ENCODE data around the gene CCR6.

Gene CCR6

GRCh38 chr6:167100241-167100674 is 22.6 kb upstream of the CCR6 start:
- H3K9ac ChIP-seq (ENCODE audit: low read length) = no peak overlapping the region
- no peaks in the 10 kb centered on the region for H3K36me3 ChIP-seq (ENCODE audit: control insufficient read depth, low read depth, low read length)
- no peak overlapping the region for H3K27ac ChIP-seq (ENCODE audit: low read length)
- peaks cover 16% of the 10 kb centered on the region for H3K4me1 ChIP-seq (ENCODE audit: control insufficient read depth, low read depth, low read length)
- no peak overlapping the region for H3K4me3 ChIP-seq (ENCODE audit: low read length)
- no peaks in the 10 kb centered on the region for H3K9me3 ChIP-seq (ENCODE audit: control insufficient read depth, low read depth, low read length)
- H3K27me3 ChIP-seq (ENCODE audit: control insufficient read depth, insufficient read depth, low read length) = no peaks in the 10 kb centered on the region

- H3K27ac ChIP-seq (ENCODE audit: low read length) = no peak overlapping the region
- peaks cover 16% of the 10 kb centered on the region for H3K4me1 ChIP-seq (ENCODE audit: control insufficient read depth, low read depth, low read length)
- no peak overlapping the region for H3K9ac ChIP-seq (ENCODE audit: low read length)
- H3K27me3 ChIP-seq (ENCODE audit: control insufficient read depth, insufficient read depth, low read length) = no peaks in the 10 kb centered on the region
- no peaks in the 10 kb centered on the region for H3K36me3 ChIP-seq (ENCODE audit: control insufficient read depth, low read depth, low read length)
- no peaks in the 10 kb centered on the region for H3K9me3 ChIP-seq (ENCODE audit: control insufficient read depth, low read depth, low read length)
- no peak overlapping the region for H3K4me3 ChIP-seq (ENCODE audit: low read length)
Measured at GRCh38 chr6:167102318-167102717, 20.6 kb upstream of the CCR6 start.

GRCh38 chr6:167103041-167103891 is 19.6 kb upstream of the CCR6 start:
- Histone ChIP-seq H3K4me3 (ENCODE audit: low read length) (no peak overlapping the region), H3K27me3 (ENCODE audit: control insufficient read depth, insufficient read depth, low read length) (no peaks in the 10 kb centered on the region), H3K9me3 (ENCODE audit: control insufficient read depth, low read depth, low read length) (no peaks in the 10 kb centered on the region), H3K9ac (ENCODE audit: low read length) (no peak overlapping the region), H3K27ac (ENCODE audit: low read length) (no peak overlapping the region), H3K4me1 (ENCODE audit: control insufficient read depth, low read depth, low read length) (peaks cover 16% of the 10 kb centered on the region), H3K36me3 (ENCODE audit: control insufficient read depth, low read depth, low read length) (no peaks in the 10 kb centered on the region)

- H3K36me3 ChIP-seq (ENCODE audit: control insufficient read depth, low read depth, low read length) = no peaks in the 10 kb centered on the region
- no peak overlapping the region for H3K9ac ChIP-seq (ENCODE audit: low read length)
- no peaks in the 10 kb centered on the region for H3K27me3 ChIP-seq (ENCODE audit: control insufficient read depth, insufficient read depth, low read length)
- no peaks in the 10 kb centered on the region for H3K9me3 ChIP-seq (ENCODE audit: control insufficient read depth, low read depth, low read length)
- no peak overlapping the region for H3K4me3 ChIP-seq (ENCODE audit: low read length)
- no peak overlapping the region for H3K27ac ChIP-seq (ENCODE audit: low read length)
- H3K4me1 ChIP-seq (ENCODE audit: control insufficient read depth, low read depth, low read length) = peaks cover 6% of the 10 kb centered on the region
Measured at GRCh38 chr6:167104388-167104787, 18.5 kb upstream of the CCR6 start.

GRCh38 chr6:167105060-167105459 is 17.8 kb upstream of the CCR6 start:
- Histone ChIP-seq H3K4me3 (ENCODE audit: low read length) (no peak overlapping the region), H3K9ac (ENCODE audit: low read length) (no peak overlapping the region), H3K27ac (ENCODE audit: low read length) (no peak overlapping the region), H3K4me1 (ENCODE audit: control insufficient read depth, low read depth, low read length) (peaks cover 4% of the 10 kb centered on the region), H3K36me3 (ENCODE audit: control insufficient read depth, low read depth, low read length) (no peaks in the 10 kb centered on the region), H3K9me3 (ENCODE audit: control insufficient read depth, low read depth, low read length) (no peaks in the 10 kb centered on the region), H3K27me3 (ENCODE audit: control insufficient read depth, insufficient read depth, low read length) (no peaks in the 10 kb centered on the region)

GRCh38 chr6:167106406-167106805 is 16.5 kb upstream of the CCR6 start:
- Histone ChIP-seq H3K27me3 (ENCODE audit: control insufficient read depth, insufficient read depth, low read length) (no peaks in the 10 kb centered on the region), H3K36me3 (ENCODE audit: control insufficient read depth, low read depth, low read length) (no peaks in the 10 kb centered on the region), H3K27ac (ENCODE audit: low read length) (no peak overlapping the region), H3K9me3 (ENCODE audit: control insufficient read depth, low read depth, low read length) (no peaks in the 10 kb centered on the region), H3K9ac (ENCODE audit: low read length) (no peak overlapping the region), H3K4me3 (ENCODE audit: low read length) (no peak overlapping the region), H3K4me1 (ENCODE audit: control insufficient read depth, low read depth, low read length) (peaks cover 4% of the 10 kb centered on the region)

- no peaks in the 10 kb centered on the region for H3K4me1 ChIP-seq (ENCODE audit: control insufficient read depth, low read depth, low read length)
- H3K4me3 ChIP-seq (ENCODE audit: low read length) = no peak overlapping the region
- H3K36me3 ChIP-seq (ENCODE audit: control insufficient read depth, low read depth, low read length) = no peaks in the 10 kb centered on the region
- no peak overlapping the region for H3K27ac ChIP-seq (ENCODE audit: low read length)
- no peak overlapping the region for H3K9ac ChIP-seq (ENCODE audit: low read length)
- no peaks in the 10 kb centered on the region for H3K9me3 ChIP-seq (ENCODE audit: control insufficient read depth, low read depth, low read length)
- H3K27me3 ChIP-seq (ENCODE audit: control insufficient read depth, insufficient read depth, low read length) = no peaks in the 10 kb centered on the region
Measured at GRCh38 chr6:167107787-167108186, 15.1 kb upstream of the CCR6 start.

- Histone ChIP-seq H3K4me3 (ENCODE audit: low read length) (no peak overlapping the region), H3K9ac (ENCODE audit: low read length) (no peak overlapping the region), H3K27ac (ENCODE audit: low read length) (no peak overlapping the region), H3K4me1 (ENCODE audit: control insufficient read depth, low read depth, low read length) (no peaks in the 10 kb centered on the region), H3K9me3 (ENCODE audit: control insufficient read depth, low read depth, low read length) (no peaks in the 10 kb centered on the region), H3K27me3 (ENCODE audit: control insufficient read depth, insufficient read depth, low read length) (no peaks in the 10 kb centered on the region), H3K36me3 (ENCODE audit: control insufficient read depth, low read depth, low read length) (no peaks in the 10 kb centered on the region)
Measured at GRCh38 chr6:167108278-167108677, 14.6 kb upstream of the CCR6 start.

GRCh38 chr6:167109651-167110050 is 13.2 kb upstream of the CCR6 start:
- H3K27ac ChIP-seq (ENCODE audit: low read length) = no peak overlapping the region
- H3K9ac ChIP-seq (ENCODE audit: low read length) = no peak overlapping the region
- H3K9me3 ChIP-seq (ENCODE audit: control insufficient read depth, low read depth, low read length) = no peaks in the 10 kb centered on the region
- no peaks in the 10 kb centered on the region for H3K36me3 ChIP-seq (ENCODE audit: control insufficient read depth, low read depth, low read length)
- no peak overlapping the region for H3K4me3 ChIP-seq (ENCODE audit: low read length)
- no peaks in the 10 kb centered on the region for H3K27me3 ChIP-seq (ENCODE audit: control insufficient read depth, insufficient read depth, low read length)
- no peaks in the 10 kb centered on the region for H3K4me1 ChIP-seq (ENCODE audit: control insufficient read depth, low read depth, low read length)

- Histone ChIP-seq H3K36me3 (ENCODE audit: control insufficient read depth, low read depth, low read length) (no peaks in the 10 kb centered on the region), H3K9ac (ENCODE audit: low read length) (no peak overlapping the region), H3K9me3 (ENCODE audit: control insufficient read depth, low read depth, low read length) (no peaks in the 10 kb centered on the region), H3K27me3 (ENCODE audit: control insufficient read depth, insufficient read depth, low read length) (no peaks in the 10 kb centered on the region), H3K27ac (ENCODE audit: low read length) (no peak overlapping the region), H3K4me3 (ENCODE audit: low read length) (no peak overlapping the region), H3K4me1 (ENCODE audit: control insufficient read depth, low read depth, low read length) (no peaks in the 10 kb centered on the region)
Measured at GRCh38 chr6:167111597-167111996, 11.3 kb upstream of the CCR6 start.

- Histone ChIP-seq H3K4me1 (ENCODE audit: control insufficient read depth, low read depth, low read length) (no peaks in the 10 kb centered on the region), H3K9me3 (ENCODE audit: control insufficient read depth, low read depth, low read length) (no peaks in the 10 kb centered on the region), H3K9ac (ENCODE audit: low read length) (no peak overlapping the region), H3K27me3 (ENCODE audit: control insufficient read depth, insufficient read depth, low read length) (no peaks in the 10 kb centered on the region), H3K36me3 (ENCODE audit: control insufficient read depth, low read depth, low read length) (no peaks in the 10 kb centered on the region), H3K4me3 (ENCODE audit: low read length) (no peak overlapping the region), H3K27ac (ENCODE audit: low read length) (no peak overlapping the region)
Measured at GRCh38 chr6:167112421-167112820, 10.5 kb upstream of the CCR6 start.

- H3K36me3 ChIP-seq (ENCODE audit: control insufficient read depth, low read depth, low read length) = no peaks in the 10 kb centered on the region
- no peak overlapping the region for H3K9ac ChIP-seq (ENCODE audit: low read length)
- no peaks in the 10 kb centered on the region for H3K27me3 ChIP-seq (ENCODE audit: control insufficient read depth, insufficient read depth, low read length)
- no peaks in the 10 kb centered on the region for H3K4me1 ChIP-seq (ENCODE audit: control insufficient read depth, low read depth, low read length)
- H3K27ac ChIP-seq (ENCODE audit: low read length) = no peak overlapping the region
- no peak overlapping the region for H3K4me3 ChIP-seq (ENCODE audit: low read length)
- no peaks in the 10 kb centered on the region for H3K9me3 ChIP-seq (ENCODE audit: control insufficient read depth, low read depth, low read length)
Measured at GRCh38 chr6:167113047-167113754, 9.7 kb upstream of the CCR6 start.

All from iPS-18a (cell line).